EL (cell line): ENCODE results near the gene IL1RAPL1.

ENCODE experiments used
- DNase-seq: peaks from one replicate; pipeline ENCODE4 v3.0.0-alpha.2; 2016

Gene IL1RAPL1

GRCh38 chrX:29455702-29456101 lies 868.5 kb downstream of the IL1RAPL1 start:
- no peak for DNase-seq

DNA sequence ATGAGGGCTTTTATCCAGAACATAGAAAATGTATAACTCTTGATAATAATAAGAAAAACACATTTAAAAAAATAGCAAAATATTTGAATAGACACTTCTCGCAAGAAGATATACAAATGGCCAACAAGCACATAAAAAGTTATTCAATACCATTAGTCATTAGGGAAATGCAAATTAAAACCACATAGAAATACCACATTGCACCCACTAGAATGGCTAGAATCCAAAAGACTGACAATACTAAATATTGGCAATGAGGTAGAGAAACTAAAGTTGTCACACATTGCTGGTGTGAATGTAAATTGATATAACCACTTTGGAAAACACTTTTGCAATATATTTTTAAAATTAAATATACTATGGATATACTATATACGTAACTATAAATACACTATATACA lies 873.8 kb downstream of the IL1RAPL1 start:
- no peak for DNase-seq

GRCh38 chrX:29466456-29466855 lies 879.2 kb downstream of the IL1RAPL1 start:
- no peak for DNase-seq

DNA sequence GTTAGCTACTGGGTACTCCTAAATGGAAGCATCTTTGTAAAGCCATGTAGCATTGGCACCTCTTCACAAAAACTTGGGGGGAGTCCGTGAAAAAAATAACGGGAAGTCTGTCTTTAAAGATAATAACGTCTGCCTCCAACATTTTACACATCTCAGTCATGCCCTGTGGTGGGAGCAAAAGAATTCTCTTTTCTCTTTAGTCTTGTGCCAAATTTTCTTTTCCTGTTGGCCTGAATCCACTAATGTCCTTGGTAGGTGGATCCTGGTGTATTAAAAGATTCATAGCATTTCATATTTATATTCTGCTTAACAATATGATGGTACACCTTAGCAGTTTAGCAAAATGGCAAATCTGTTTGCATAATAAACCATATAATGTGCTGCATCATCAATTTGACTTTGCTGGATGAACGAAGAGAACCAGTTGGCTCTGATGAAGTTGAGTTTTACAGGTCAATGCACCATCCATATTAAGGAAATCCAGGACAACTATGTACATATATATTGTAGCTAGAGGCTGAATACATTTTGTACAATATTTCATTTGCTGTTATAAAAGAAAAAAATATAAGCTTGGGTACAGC lies 881.8 kb downstream of the IL1RAPL1 start:
- no peak for DNase-seq

- no peak for DNase-seq
Measured at GRCh38 chrX:29470030-29470429, 882.8 kb downstream of the IL1RAPL1 start.

GRCh38 chrX:29471829-29472228 lies 884.6 kb downstream of the IL1RAPL1 start:
- no peak for DNase-seq

DNA sequence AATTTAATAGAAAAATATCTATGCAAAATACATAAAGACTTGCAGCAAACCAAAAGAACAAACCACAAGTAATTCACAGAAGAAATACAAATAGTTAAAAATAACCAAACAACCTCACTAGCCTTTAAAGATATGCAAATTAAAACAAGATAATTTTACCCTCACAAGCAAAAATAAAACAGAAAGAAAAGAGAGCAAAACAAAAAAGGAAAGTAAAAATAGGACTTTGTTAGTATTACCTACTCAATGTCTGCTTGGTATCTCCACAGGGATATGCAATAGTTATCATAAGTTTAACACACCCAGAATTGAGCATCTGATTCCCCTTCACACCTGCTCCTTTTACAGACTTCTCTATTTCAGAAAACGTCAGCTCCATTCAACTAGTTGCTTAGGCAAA lies 890.6 kb downstream of the IL1RAPL1 start:
- no peak for DNase-seq

GRCh38 chrX:29478336-29479069 lies 891.3 kb downstream of the IL1RAPL1 start:
- peak; percentile 2 for DNase-seq

- no peak for DNase-seq
Measured at GRCh38 chrX:29487214-29487613, 900.0 kb downstream of the IL1RAPL1 start.

DNA sequence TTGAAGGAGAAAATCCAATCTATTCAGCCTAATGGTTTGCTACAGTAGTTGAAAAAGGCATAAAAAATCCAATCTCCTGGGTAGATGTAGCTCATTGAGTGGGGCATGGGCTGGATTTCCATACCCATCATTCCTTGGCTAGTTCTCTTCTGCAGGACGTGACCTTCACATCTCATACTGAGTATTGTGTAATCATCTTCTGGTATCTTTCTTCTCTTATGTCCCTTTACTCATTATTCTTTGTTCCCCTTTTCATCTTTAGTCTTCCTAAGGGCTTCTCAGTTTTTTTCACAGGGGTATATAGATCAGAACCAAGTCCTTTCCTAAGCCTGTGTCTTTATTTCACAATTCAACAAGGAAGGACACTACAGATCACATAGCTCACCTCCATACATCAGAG lies 900.5 kb downstream of the IL1RAPL1 start:
- no peak for DNase-seq

DNA sequence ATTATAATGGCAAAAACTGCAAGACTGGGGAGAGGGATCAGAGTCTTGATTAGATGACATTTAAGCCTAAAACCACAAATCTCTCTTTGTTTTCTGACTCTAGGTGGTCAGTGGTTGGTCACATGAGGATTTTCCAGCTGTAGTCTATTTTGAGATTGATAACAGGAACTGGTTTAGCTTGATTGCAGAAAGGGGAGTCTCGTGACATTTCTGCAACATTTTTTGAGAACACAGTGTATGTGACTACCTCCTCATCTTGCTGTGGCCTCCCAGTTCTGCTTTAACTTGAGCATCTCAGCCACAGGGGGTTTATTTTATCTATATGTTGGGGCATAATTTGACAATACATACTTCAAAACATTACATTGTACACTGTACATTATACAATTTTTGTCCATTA lies 901.7 kb downstream of the IL1RAPL1 start:
- DNase-seq = no peak

DNA sequence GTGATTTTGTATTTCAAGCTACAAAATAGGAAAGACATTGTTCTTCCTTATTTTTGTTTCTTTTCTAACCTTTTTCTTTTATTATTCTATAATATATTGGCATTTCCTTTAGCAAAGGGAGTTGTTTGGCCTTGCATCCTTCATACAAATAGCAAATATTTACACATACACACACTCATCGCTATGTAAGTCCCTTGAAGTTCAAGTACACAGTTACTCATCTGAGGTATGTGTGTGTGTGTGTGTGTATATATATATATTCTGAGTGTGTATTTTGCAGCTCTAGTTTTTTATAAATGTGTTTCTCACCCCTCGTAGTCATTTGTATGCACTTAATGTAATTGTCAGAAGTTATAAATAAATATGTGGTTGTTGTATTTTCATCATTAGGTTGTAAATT lies 903.4 kb downstream of the IL1RAPL1 start:
- DNase-seq = no peak

DNA sequence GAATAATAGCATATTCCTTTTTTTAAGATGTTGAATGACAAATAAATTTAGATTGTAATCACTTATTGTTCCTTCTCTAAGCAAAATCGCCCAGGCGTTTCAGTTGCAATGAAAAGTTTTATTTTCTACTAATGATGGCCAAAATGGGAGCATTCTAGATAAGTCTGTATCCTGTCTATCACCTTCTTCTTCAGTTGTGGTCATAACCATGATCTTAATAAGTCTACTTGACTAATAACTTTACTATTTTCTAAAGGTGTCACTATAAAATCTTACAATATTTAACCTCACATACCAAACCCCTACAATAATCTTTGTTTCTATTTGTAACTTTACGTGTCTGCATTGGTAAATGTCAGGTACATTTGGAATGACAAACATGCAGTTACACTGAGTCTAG lies 904.4 kb downstream of the IL1RAPL1 start:
- DNase-seq = no peak

GRCh38 chrX:29496636-29497180 lies 909.5 kb downstream of the IL1RAPL1 start:
- DNase-seq = no peak

DNA sequence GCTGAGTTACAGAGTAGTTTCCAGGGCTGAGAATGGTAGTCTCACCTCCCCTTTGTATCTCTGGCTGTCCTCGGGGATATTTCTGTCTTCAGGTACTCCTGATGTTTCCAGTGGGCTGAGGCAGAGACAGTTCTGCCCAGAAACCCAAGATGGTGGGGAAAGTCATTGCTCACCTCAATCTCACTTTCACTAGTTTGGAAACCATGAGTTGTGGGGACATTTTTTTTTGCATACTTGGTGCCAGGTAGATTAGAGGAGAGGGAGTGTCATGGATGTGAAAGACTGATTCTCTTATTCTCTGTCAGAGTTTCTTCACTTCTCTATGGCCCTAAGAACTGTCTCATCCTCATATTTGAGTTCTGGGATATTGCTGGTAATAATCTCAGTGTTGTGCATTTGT lies 919.5 kb downstream of the IL1RAPL1 start:
- DNase-seq = no peak

GRCh38 chrX:29518100-29518499 lies 930.9 kb downstream of the IL1RAPL1 start:
- DNase-seq = no peak

DNA sequence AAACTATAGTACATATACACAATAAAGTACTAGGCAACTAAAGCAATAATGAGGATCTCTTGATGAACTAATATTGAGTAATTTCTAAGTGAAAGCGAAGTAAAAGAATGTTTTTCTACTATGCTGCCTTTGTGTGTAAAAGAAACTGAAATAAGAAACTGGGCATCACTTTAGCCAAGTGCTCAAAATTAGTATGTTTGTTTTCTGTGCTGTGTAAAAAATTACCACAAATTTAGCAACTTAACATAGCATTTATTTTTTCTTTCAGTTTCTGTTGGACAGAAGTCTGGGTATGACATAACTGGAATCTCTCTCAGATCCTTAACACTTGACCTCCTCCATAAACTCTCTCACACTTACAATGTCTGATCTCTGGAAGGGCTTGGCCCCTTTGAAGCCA lies 941.0 kb downstream of the IL1RAPL1 start:
- no peak for DNase-seq

GRCh38 chrX:29530501-29530900 lies 943.3 kb downstream of the IL1RAPL1 start:
- peak; percentile 1 for DNase-seq

DNA sequence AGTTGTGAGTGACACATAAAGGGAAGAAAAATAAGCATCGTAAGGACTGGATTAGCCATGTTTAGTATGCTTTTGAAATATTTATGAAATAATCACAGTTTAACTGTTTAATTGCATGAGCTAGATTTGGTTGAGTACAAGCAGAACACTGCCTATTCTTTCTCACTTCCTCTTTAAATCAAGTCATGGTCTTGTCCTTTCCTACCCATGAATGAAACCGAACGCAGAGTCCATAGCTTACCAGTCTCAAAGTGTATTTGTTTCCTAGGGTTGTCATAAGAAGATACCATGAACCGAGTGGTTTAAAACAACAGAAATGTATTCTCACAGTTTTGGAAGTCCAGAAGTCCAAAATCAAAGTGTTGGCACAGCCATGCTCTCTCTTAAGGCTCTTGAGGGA lies 944.1 kb downstream of the IL1RAPL1 start:
- DNase-seq = no peak

GRCh38 chrX:29535212-29536162 lies 948.2 kb downstream of the IL1RAPL1 start:
- no peak for DNase-seq

- no peak for DNase-seq
Measured at GRCh38 chrX:29541038-29541437, 953.8 kb downstream of the IL1RAPL1 start.

DNA sequence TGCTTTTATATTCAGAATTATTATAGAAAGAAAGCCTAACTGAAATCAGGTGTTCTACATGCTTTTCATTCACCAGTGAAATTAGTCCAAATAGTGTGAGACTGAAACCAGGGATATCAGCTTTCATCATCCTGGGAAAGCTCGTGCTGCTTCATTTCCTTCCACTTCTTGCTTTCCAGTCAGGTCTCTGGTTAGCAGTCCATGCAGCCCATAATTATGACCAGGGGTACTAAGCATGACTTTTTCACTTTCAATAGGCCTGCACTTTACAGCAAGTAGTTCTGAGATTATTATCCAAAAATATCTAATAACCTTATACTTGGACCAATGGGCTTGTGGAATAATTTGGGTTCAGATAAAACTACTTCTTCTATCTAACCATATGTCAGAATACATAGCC lies 954.9 kb downstream of the IL1RAPL1 start:
- no peak for DNase-seq

GRCh38 chrX:29545878-29546277 lies 958.6 kb downstream of the IL1RAPL1 start:
- no peak for DNase-seq
